HCT116 (cell line): ENCODE measurements around the gene ASXL2.

ENCODE experiments used
- EZH2 ChIP-seq: fragments of 200-600 bp; sonication (generic); IDR thresholded peaks from 2 replicates; pipeline ENCODE4 v1.6.1; 2017; ENCODE audit warnings: antibody characterized with exemption, mixed run types
- EZH2phosphoT487 ChIP-seq: fragments of 200-600 bp; IDR thresholded peaks from 2 replicates; pipeline ENCODE4 v1.6.1; 2018; ENCODE audit warnings: antibody characterized with exemption, borderline replicate concordance
- FOSL1 ChIP-seq: IDR thresholded peaks from 2 replicates; pipeline ENCODE4 v1.6.1; 2012; ENCODE audit warnings: low read depth
- JUND ChIP-seq: IDR thresholded peaks from 2 replicates; pipeline ENCODE4 v1.6.1; 2012
- POLR2A ChIP-seq: IDR thresholded peaks from 2 replicates; pipeline ENCODE4 v1.7.0; 2011; ENCODE audit warnings: borderline replicate concordance; ENCODE audit not compliant: insufficient read depth, insufficient read length; ENCODE audit errors: extremely low read depth
- RAD21 ChIP-seq: IDR thresholded peaks from 2 replicates; pipeline ENCODE4 v1.6.1; 2012; ENCODE audit warnings: low read depth, mild to moderate bottlenecking
- SP1 ChIP-seq: IDR thresholded peaks from 2 replicates; pipeline ENCODE4 v1.6.1; 2012; ENCODE audit warnings: low read depth
- TCF7L2 ChIP-seq: IDR thresholded peaks from 2 replicates; pipeline ENCODE4 v1.7.0; 2011; ENCODE audit warnings: borderline replicate concordance, inconsistent platforms; ENCODE audit not compliant: insufficient read depth, insufficient read length; ENCODE audit errors: extremely low read depth
- ZFX ChIP-seq: fragments of 450-650 bp; IDR thresholded peaks from 2 replicates; pipeline ENCODE4 v1.6.1; 2017
- TF ChIP-seq, protein P1 (sequence below), 3 experiments: fragments of 200-600 bp in 1 of 3; sonication (generic) in 1 of 3; IDR thresholded peaks in 2 of 3; conservative IDR thresholded peaks in 1 of 3; 2 replicates each; pipeline ENCODE4 v1.5.1; 2012 to 2017; ENCODE audit warnings: low read depth in 2 of 3, low read length in 2 of 3, antibody characterized with exemption in 1 of 3, borderline replicate concordance in 1 of 3, control low read depth in 1 of 3, mild to moderate bottlenecking in 1 of 3, mixed read lengths in 1 of 3, mixed run types in 1 of 3, moderate library complexity in 1 of 3; ENCODE audit not compliant: insufficient read depth in 1 of 3

DNA sequence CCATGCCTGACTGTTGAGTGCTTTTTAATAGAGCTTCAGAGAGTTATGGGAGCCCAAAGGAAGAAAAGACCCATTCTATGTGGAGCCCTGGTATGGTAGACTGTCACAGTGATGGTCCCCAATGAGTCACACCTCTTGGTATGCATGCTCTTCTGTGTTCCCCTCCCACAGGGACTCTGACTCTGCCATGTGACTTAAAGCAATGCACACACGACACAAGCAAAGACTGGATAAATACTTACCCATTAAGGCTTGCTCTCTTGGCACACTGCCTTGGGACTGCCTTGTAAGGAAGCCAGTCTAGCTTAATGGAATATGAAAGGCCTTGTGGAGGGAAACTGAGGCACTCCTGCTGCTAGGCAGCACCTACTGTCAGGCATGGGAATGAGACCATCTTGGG lies 188.2 kb downstream of the ASXL2 start:
- TF ChIP-seq POLR2A (no peak), JUND (no peak), RAD21 (no peak), ZFX (no peak), EZH2phosphoT487 (no peak), SP1 (no peak), TCF7L2 (no peak), EZH2 (no peak), FOSL1 (no peak)
- TF ChIP-seq, protein P1, sequence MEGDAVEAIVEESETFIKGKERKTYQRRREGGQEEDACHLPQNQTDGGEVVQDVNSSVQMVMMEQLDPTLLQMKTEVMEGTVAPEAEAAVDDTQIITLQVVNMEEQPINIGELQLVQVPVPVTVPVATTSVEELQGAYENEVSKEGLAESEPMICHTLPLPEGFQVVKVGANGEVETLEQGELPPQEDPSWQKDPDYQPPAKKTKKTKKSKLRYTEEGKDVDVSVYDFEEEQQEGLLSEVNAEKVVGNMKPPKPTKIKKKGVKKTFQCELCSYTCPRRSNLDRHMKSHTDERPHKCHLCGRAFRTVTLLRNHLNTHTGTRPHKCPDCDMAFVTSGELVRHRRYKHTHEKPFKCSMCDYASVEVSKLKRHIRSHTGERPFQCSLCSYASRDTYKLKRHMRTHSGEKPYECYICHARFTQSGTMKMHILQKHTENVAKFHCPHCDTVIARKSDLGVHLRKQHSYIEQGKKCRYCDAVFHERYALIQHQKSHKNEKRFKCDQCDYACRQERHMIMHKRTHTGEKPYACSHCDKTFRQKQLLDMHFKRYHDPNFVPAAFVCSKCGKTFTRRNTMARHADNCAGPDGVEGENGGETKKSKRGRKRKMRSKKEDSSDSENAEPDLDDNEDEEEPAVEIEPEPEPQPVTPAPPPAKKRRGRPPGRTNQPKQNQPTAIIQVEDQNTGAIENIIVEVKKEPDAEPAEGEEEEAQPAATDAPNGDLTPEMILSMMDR (IDR thresholded peaks at IDR 0.05 in 2 of 3, conservative IDR thresholded peaks at IDR 0.05 in 1 of 3; ENCODE audit: borderline replicate concordance in 1 of 3, insufficient read depth in 1 of 3, low read depth in 2 of 3, low read length in 2 of 3), result no peak
